ENCODE measurements around the gene TLL1.

TLL1 gene

GRCh38 chr4:165872461-165873297 lies at the start of gene TLL1:
Gene TLL1 (plus strand): TSS chr4:165873237. CDS start chr4:165873905, 668 bp downstream.
- H3K27ac Mint-ChIP-seq, result no peak within 1 kb of the TSS
- H3K4me3 Mint-ChIP-seq, result no peak within 1 kb of the TSS
- H3K36me3 Mint-ChIP-seq (ENCODE audit: low read depth), result no peaks in the 10 kb centered on the region
- intact Hi-C loops (cut with micrococcal nuclease), result no loop called here
- no peaks in the 10 kb centered on the region for H3K4me1 Mint-ChIP-seq (ENCODE audit: low read depth)
- H3K27me3 Mint-ChIP-seq, result peaks cover 47% of the 10 kb centered on the region
- H3K9me3 Mint-ChIP-seq, result no peaks in the 10 kb centered on the region

GRCh38 chr4:165826166-165826565 lies 46.9 kb upstream of the TLL1 start:
- peaks cover 19% of the 10 kb centered on the region for H3K9me3 Mint-ChIP-seq
- H3K27me3 Mint-ChIP-seq, result no peaks in the 10 kb centered on the region
- H3K4me3 Mint-ChIP-seq, result no peak overlapping the region
- H3K27ac Mint-ChIP-seq, result no peak overlapping the region
- no peaks in the 10 kb centered on the region for H3K36me3 Mint-ChIP-seq (ENCODE audit: low read depth)
- intact Hi-C loops (cut with micrococcal nuclease), result no loop called here
- H3K4me1 Mint-ChIP-seq (ENCODE audit: low read depth), result no peaks in the 10 kb centered on the region

- intact Hi-C loops (cut with micrococcal nuclease), result no loop called here
- Mint-ChIP-seq H3K4me1 (ENCODE audit: low read depth) (no peaks in the 10 kb centered on the region), H3K27me3 (no peaks in the 10 kb centered on the region), H3K27ac (no peak overlapping the region), H3K36me3 (ENCODE audit: low read depth) (no peaks in the 10 kb centered on the region), H3K4me3 (no peak overlapping the region), H3K9me3 (peaks cover 17% of the 10 kb centered on the region)
Observed at GRCh38 chr4:165827018-165827417, 46.0 kb upstream of the TLL1 start.

- no peaks in the 10 kb centered on the region for H3K27me3 Mint-ChIP-seq
- intact Hi-C loops (cut with micrococcal nuclease), result no loop called here
- peaks cover 8% of the 10 kb centered on the region for H3K9me3 Mint-ChIP-seq
- no peak overlapping the region for H3K27ac Mint-ChIP-seq
- no peaks in the 10 kb centered on the region for H3K4me1 Mint-ChIP-seq (ENCODE audit: low read depth)
- no peak overlapping the region for H3K4me3 Mint-ChIP-seq
- no peaks in the 10 kb centered on the region for H3K36me3 Mint-ChIP-seq (ENCODE audit: low read depth)
Observed at GRCh38 chr4:165828928-165829327, 44.1 kb upstream of the TLL1 start.

- peaks cover 10% of the 10 kb centered on the region for H3K9me3 Mint-ChIP-seq
- H3K27ac Mint-ChIP-seq, result no peak overlapping the region
- H3K4me3 Mint-ChIP-seq, result no peak overlapping the region
- no peaks in the 10 kb centered on the region for H3K27me3 Mint-ChIP-seq
- no peaks in the 10 kb centered on the region for H3K4me1 Mint-ChIP-seq (ENCODE audit: low read depth)
- H3K36me3 Mint-ChIP-seq (ENCODE audit: low read depth), result no peaks in the 10 kb centered on the region
- intact Hi-C loops (cut with micrococcal nuclease), result no loop called here
Observed at GRCh38 chr4:165834116-165834515, 38.9 kb upstream of the TLL1 start.

- H3K36me3 Mint-ChIP-seq (ENCODE audit: low read depth), result no peaks in the 10 kb centered on the region
- intact Hi-C loops (cut with micrococcal nuclease), result no loop called here
- H3K27me3 Mint-ChIP-seq, result no peaks in the 10 kb centered on the region
- H3K4me1 Mint-ChIP-seq (ENCODE audit: low read depth), result no peaks in the 10 kb centered on the region
- H3K4me3 Mint-ChIP-seq, result no peak overlapping the region
- H3K27ac Mint-ChIP-seq, result no peak overlapping the region
- peaks cover 10% of the 10 kb centered on the region for H3K9me3 Mint-ChIP-seq
Observed at GRCh38 chr4:165838575-165838974, 34.5 kb upstream of the TLL1 start.

GRCh38 chr4:165839615-165840333 lies 33.3 kb upstream of the TLL1 start:
- no peak overlapping the region for H3K27ac Mint-ChIP-seq
- H3K27me3 Mint-ChIP-seq, result no peaks in the 10 kb centered on the region
- intact Hi-C loops (cut with micrococcal nuclease), result no loop called here
- no peaks in the 10 kb centered on the region for H3K4me1 Mint-ChIP-seq (ENCODE audit: low read depth)
- H3K9me3 Mint-ChIP-seq, result peaks cover 10% of the 10 kb centered on the region
- H3K36me3 Mint-ChIP-seq (ENCODE audit: low read depth), result no peaks in the 10 kb centered on the region
- H3K4me3 Mint-ChIP-seq, result no peak overlapping the region

GRCh38 chr4:165842684-165843083 lies 30.4 kb upstream of the TLL1 start:
- Mint-ChIP-seq H3K27ac (no peak overlapping the region), H3K4me1 (ENCODE audit: low read depth) (no peaks in the 10 kb centered on the region), H3K36me3 (ENCODE audit: low read depth) (no peaks in the 10 kb centered on the region), H3K4me3 (no peak overlapping the region), H3K27me3 (no peaks in the 10 kb centered on the region), H3K9me3 (peaks cover 10% of the 10 kb centered on the region)
- intact Hi-C loops (cut with micrococcal nuclease), result no loop called here

- intact Hi-C loops (cut with micrococcal nuclease), result no loop called here
- H3K27me3 Mint-ChIP-seq, result no peaks in the 10 kb centered on the region
- no peaks in the 10 kb centered on the region for H3K36me3 Mint-ChIP-seq (ENCODE audit: low read depth)
- no peak overlapping the region for H3K27ac Mint-ChIP-seq
- no peaks in the 10 kb centered on the region for H3K4me1 Mint-ChIP-seq (ENCODE audit: low read depth)
- no peak overlapping the region for H3K4me3 Mint-ChIP-seq
- peaks cover 7% of the 10 kb centered on the region for H3K9me3 Mint-ChIP-seq
Observed at GRCh38 chr4:165844161-165844560, 28.9 kb upstream of the TLL1 start.

- Mint-ChIP-seq H3K4me1 (ENCODE audit: low read depth) (no peaks in the 10 kb centered on the region), H3K36me3 (ENCODE audit: low read depth) (no peaks in the 10 kb centered on the region), H3K27me3 (no peaks in the 10 kb centered on the region), H3K27ac (no peak overlapping the region), H3K9me3 (no peaks in the 10 kb centered on the region), H3K4me3 (no peak overlapping the region)
- intact Hi-C loops (cut with micrococcal nuclease), result no loop called here
Observed at GRCh38 chr4:165851256-165851655, 21.8 kb upstream of the TLL1 start.

- intact Hi-C loops (cut with micrococcal nuclease), result no loop called here
Observed at GRCh38 chr4:165855191-165855590, 17.8 kb upstream of the TLL1 start.

GRCh38 chr4:165861363-165861762 lies 11.7 kb upstream of the TLL1 start:
- no peaks in the 10 kb centered on the region for H3K36me3 Mint-ChIP-seq (ENCODE audit: low read depth)
- H3K4me1 Mint-ChIP-seq (ENCODE audit: low read depth), result no peaks in the 10 kb centered on the region
- no peaks in the 10 kb centered on the region for H3K9me3 Mint-ChIP-seq
- H3K4me3 Mint-ChIP-seq, result no peak overlapping the region
- no peaks in the 10 kb centered on the region for H3K27me3 Mint-ChIP-seq
- intact Hi-C loops (cut with micrococcal nuclease), result no loop called here
- no peak overlapping the region for H3K27ac Mint-ChIP-seq

More at GRCh38 chr4:165855191-165855590, 17.8 kb upstream of the TLL1 start:
- Mint-ChIP-seq H3K9me3 (no peaks in the 10 kb centered on the region), H3K27ac (no peak overlapping the region), H3K4me3 (no peak overlapping the region), H3K36me3 (ENCODE audit: low read depth) (no peaks in the 10 kb centered on the region), H3K27me3 (no peaks in the 10 kb centered on the region), H3K4me1 (ENCODE audit: low read depth) (no peaks in the 10 kb centered on the region)

- Mint-ChIP-seq H3K27me3 (no peaks in the 10 kb centered on the region), H3K4me3 (no peak overlapping the region), H3K27ac (no peak overlapping the region), H3K36me3 (ENCODE audit: low read depth) (no peaks in the 10 kb centered on the region), H3K9me3 (no peaks in the 10 kb centered on the region), H3K4me1 (ENCODE audit: low read depth) (no peaks in the 10 kb centered on the region)
- intact Hi-C loops (cut with micrococcal nuclease), result no loop called here
Observed at GRCh38 chr4:165864271-165864670, 8.8 kb upstream of the TLL1 start.

- Mint-ChIP-seq H3K36me3 (ENCODE audit: low read depth) (no peaks in the 10 kb centered on the region), H3K27ac (no peak overlapping the region), H3K27me3 (peaks cover 1% of the 10 kb centered on the region), H3K4me1 (ENCODE audit: low read depth) (no peaks in the 10 kb centered on the region), H3K9me3 (no peaks in the 10 kb centered on the region), H3K4me3 (no peak overlapping the region)
- intact Hi-C loops (cut with micrococcal nuclease), result no loop called here
Observed at GRCh38 chr4:165866019-165866650, 6.9 kb upstream of the TLL1 start.

Measured in dendritic cell treated with granulocyte-macrophage colony-stimulating factor and Interleukin-4, amounts not matched to agents 40 ng/mL and 50 ng/mL, for 4 days (primary cell).